Measurements from ENCODE around the gene MCM10.
A peak's percentile ranks its signal among the peaks of the same experiment; 100 is the strongest.

MCM10 gene

GRCh38 chr10:13167568-13167967 lies 6.2 kb downstream of the MCM10 start:
- DNase-seq, result no peak

GRCh38 chr10:13168781-13169180 lies 7.4 kb downstream of the MCM10 start:
- DNase-seq, result no peak

- no peak for DNase-seq
Observed at GRCh38 chr10:13173616-13174015, 12.3 kb downstream of the MCM10 start.

DNA sequence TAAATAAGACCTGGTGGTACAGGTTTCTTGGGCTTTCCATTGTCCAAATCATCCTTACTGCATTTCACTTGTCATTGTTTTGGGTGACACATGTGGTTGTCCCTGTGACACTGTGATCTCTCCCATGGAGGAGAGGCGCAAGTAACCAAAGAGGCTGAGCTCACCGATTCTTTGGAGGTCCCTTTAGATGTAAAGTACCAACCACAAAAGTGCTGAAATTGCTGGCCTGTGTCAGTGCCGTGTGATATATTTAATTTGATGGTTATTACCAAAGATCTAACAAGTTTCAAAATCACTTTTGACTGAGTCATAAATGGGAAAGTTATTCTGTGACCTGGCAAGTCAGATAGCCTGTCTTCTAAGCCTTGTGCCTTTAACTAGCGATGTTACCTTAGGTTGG lies 19.4 kb downstream of the MCM10 start:
- no peak for DNase-seq

- no peak for DNase-seq
Observed at GRCh38 chr10:13182424-13182823, 21.1 kb downstream of the MCM10 start.

- no peak for DNase-seq
Observed at GRCh38 chr10:13183625-13184024, 22.3 kb downstream of the MCM10 start.

- DNase-seq, result no peak
Observed at GRCh38 chr10:13184276-13184675, 22.9 kb downstream of the MCM10 start.

- no peak for DNase-seq
Observed at GRCh38 chr10:13184730-13185514, 23.6 kb downstream of the MCM10 start.

DNA sequence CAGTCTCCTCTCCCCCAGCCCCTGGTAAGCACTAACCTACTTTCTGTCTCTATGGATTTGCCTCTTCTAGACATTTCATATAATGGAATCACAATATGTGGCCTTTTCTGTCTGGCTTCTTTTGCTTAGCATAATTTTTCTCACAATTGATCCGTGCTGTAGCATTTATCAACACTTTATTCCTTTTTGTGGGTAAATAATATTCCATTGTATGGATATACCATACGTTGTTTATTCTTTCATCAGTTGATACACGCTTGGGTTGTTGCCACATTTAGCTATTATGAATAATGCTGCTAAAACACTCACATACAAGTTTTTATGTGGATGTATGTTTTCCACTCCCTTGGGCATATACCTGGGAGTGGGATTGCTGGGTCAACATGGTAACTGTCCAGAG lies 25.8 kb downstream of the MCM10 start:
- DNase-seq, result no peak

- DNase-seq, result no peak
Observed at GRCh38 chr10:13188593-13188992, 27.2 kb downstream of the MCM10 start.

DNA sequence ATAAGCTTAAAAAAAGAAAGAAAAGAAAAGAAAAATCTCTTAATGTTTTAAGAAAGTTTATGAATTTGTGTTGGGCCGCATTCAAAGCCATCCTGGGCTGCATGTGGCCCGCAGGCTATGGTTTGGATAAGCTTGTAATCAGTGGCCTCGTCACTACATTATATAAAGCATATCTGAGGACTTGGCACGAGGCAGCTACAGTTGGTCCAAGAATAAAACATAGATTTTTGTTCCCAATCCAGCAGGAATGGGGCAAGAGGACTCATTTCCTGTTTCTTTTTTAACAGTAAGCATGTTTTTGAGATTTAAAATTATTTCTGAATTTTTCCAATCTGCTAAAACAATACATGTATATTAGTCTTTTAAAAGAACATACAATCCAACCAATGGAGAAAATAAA lies 28.6 kb downstream of the MCM10 start:
- no peak for DNase-seq

DNA sequence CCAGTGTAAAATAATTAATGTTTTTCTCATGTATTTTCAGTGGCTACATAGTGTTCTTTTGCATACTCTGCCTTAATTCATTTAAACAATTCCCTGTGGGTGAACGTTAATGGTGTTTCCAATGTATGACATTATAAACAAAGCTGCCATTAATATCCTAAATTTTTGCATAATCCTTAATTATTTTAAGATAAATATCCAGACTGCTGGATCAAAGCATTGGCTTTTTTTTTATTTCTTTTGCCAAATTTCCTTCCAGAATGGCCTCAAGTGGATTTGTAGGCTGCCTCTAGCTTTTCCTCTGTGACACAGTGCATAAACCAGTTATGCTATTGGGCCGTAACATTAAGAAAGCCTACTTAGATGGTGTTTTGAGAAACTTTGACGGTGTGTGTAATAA lies 29.5 kb downstream of the MCM10 start:
- DNase-seq, result no peak

DNA sequence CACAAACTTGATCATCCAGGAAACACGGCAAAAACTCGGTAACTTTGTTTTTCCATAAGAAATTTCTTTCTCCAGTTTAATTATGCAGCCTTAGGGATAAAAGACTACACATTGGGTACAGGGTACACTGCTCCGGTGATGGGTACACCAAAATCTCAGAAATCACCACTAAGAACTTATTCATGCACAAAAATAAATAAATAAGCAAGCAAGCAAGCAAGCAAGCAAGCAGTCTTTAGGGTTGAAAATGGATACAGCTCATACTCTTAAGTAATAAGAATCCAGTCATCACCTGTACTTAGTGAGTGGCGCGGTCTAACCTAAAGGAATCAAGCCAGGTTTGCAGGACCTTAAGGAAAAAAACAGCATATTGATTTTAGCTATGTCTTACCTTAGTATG lies 30.0 kb downstream of the MCM10 start:
- DNase-seq, result no peak

- no peak for DNase-seq
Observed at GRCh38 chr10:13193637-13194036, 32.3 kb downstream of the MCM10 start.

GRCh38 chr10:13195016-13195415 lies 33.7 kb downstream of the MCM10 start:
- no peak for DNase-seq

DNA sequence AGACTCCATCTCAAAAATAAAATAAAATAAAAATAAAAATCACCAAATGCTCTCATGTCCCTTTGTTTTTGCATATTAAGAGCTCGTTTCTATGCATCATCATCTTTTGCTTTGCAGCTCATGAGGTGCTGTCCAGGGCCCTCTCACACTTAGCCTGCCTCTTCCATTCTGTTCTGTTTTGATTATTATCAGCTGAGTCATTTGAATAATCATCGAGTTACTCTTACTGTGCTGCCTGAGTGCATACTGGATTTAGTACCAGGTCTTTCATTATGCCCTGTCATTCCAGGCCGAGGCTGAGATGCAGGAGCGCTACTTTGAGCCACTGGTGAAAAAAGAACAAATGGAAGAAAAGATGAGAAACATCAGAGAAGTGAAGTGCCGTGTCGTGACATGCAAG lies 39.8 kb downstream of the MCM10 start:
- no peak for DNase-seq

GRCh38 chr10:13206091-13206490 lies 44.7 kb downstream of the MCM10 start:
- DNase-seq, result no peak

DNA sequence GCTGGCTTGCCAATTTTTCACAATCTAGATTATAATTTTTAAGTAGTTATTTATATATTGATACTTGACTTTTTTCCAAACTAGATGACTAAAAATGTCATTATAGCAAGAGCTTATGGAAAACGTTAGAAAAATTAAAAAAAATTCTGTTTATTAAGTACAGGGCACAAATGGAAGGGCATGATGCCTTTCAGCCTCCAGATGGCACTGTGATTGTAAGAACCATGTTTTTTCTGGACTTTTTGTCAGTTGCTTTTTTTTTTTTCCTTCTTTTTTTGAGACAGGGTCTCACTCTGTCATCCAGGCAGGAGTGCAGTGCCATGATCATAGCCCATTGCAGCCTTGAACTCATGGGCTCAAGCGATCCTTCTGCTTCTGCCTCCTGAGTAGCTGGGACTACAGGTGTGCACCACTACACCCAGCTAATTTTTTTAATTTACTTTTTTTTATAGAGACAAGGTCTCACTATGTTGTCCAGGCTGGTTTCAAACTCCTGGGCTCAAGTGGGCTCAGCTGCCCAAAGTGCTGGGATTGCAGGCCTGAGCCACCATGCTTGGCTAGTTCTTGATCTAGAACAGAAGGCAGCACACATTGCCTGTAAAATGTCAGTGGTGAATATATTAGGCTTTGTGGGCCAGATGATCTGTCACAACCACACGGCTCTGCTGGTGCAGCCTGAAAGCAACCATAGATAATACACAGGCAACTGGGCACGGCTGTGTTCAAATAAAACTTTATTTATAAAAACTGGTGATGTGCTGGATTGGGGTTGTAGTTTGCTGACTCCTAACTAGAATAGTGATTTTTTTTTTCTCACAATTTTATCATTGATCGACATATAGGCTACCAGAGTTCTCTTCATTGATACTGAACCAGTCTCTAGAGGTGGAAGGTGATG lies 45.4 kb downstream of the MCM10 start:
- DNase-seq, result peak; percentile 13 to 35 (median 31)

GRCh38 chr10:13213163-13213562 lies 51.8 kb downstream of the MCM10 start:
- DNase-seq, result no peak

DNA sequence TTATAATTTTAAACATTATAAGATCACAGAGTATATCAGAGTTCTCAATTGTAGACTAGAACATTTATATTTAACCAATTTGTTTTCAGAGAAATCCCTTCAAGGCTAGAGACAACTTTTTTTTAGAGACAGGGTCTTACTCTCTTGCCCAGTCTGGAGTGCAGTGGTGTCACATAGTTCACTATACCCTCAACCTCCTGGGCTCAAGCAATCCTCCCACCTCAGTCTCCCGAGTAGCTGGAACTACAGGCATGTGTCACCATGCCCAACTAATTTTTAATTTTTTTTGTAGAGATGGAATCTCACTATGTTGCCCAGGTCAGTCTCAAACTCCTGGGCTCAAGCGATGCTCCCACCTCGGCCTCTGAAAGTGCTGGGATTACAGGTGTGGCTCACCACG lies 57.5 kb downstream of the MCM10 start:
- no peak for DNase-seq

GRCh38 chr10:13219685-13220670 lies 58.6 kb downstream of the MCM10 start:
- no peak for DNase-seq

- DNase-seq, result no peak
Observed at GRCh38 chr10:13221572-13221971, 60.2 kb downstream of the MCM10 start.

GRCh38 chr10:13222151-13222550 lies 60.8 kb downstream of the MCM10 start:
- no peak for DNase-seq

All from suppressor macrophage treated with lipopolysaccharide for 1 hour (primary cell).